ENCODE data around the gene MAPKBP1. TPM values are rescaled to one million over a fixed set of nuclear protein-coding genes. Genes with fewer than 3 reads are reported as not detected.
"Not testable (repeated sequence)": the region's sequence is repeated elsewhere in the genome, so short reads cannot be mapped to it uniquely, and the experiment has no call there.

The MAPKBP1 gene
- polyA plus RNA-seq, 2 of the 4 experiments (the other 2 are of a cell fraction) = 2.5 to 6.1 TPM

DNA sequence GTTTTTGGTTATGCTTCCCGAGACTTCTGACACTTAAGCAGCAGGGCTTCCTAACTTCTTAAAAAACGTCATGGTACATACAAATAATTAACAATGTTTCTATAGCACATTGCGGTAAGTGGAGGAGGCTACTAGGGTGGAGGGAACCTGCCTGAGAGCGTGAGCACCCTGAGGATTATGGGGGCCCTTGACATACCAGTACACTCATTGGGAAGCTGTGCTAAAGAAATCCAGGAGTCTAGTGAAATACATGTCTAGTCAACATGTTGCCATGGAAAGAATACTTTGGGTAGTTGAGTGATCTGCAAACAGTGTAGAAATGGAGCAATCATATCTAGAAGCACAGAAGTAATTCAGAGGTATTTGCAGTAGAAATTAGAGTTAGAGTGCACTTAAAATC lies 39.2 kb upstream of the MAPKBP1 start (continued):
- TF ChIP-seq, protein P1, sequence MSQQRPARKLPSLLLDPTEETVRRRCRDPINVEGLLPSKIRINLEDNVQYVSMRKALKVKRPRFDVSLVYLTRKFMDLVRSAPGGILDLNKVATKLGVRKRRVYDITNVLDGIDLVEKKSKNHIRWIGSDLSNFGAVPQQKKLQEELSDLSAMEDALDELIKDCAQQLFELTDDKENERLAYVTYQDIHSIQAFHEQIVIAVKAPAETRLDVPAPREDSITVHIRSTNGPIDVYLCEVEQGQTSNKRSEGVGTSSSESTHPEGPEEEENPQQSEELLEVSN (IDR thresholded peaks at IDR 0.05; ENCODE audit: borderline replicate concordance, low read depth) = no peak

DNA sequence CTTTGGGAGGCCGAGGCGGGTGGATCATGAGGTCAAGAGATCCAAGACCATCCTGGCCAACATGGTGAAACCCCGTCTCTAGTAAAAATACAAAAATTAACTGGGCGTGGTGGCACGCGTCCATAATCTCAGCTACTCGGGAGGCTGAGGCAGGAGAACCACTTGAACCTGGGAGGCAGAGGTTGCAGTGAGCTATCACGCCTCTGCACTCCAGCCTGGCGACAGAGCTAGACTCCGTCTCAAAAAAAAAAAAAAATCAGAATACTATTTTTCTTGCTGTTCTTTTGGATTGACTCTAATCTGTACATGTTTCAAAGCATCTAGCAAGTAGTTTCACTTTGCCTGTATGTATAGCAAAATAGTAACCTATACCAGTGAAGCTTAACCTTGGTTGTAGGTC lies 38.8 kb upstream of the MAPKBP1 start:
- POLR2A ChIA-PET; H3K4me1 ChIP-seq; FAIRE-seq; H3K27ac ChIP-seq; H3K9me3 ChIP-seq; DNase-seq (ENCODE audit: low read depth in 1 of 2, low spot score in 1 of 2); ATAC-seq; H3K4me2 ChIP-seq; H3K4me3 ChIP-seq: not testable (repeated sequence)
- CTCF ChIA-PET = interaction anchor here (0.7 to 1.1 kb wide), 2 partner anchors 21 to 132 kb away, joined by 3 read pairs; no protein-coding TSS in a partner anchor
- WGBS (ENCODE audit: missing lambda C conversion rate) = 97% methylated on average over 10 of the region's 10 CpGs

DNA sequence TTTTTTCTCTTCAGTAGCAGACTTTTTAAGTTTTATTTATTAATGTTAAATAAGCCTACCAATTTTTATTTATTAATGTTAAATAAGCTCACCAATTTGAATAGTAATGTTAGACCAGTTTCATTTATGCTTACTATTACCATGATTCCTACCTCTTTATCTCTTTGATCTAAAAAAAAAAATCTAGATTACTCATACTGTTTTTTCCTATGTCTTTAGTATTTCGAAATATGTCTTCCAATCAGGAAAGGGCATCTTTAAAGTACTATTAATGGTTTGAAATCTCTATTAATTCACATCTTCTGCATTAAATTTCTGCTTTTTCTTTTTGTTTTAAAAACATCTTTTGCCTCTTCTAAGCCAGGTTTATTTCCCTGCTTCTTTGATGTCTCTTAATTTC lies 27.5 kb upstream of the MAPKBP1 start:
- DNase-seq (ENCODE audit: low read depth in 1 of 2, low spot score in 1 of 2) = no peak
- 75% methylated on average over 1 of the region's 1 CpG for WGBS (ENCODE audit: missing lambda C conversion rate)
- POLR2A ChIA-PET = no interaction called here
- 0 out of 3 replicates have a peak, but pooled peaks cover 4% of the 10 kb centered on the region for H3K4me1 ChIP-seq
- no peak overlapping the region for H3K4me2 ChIP-seq
- no peak overlapping the region for H3K27ac ChIP-seq
- H3K4me3 ChIP-seq = no peak overlapping the region
- TF ChIP-seq, protein P2, sequence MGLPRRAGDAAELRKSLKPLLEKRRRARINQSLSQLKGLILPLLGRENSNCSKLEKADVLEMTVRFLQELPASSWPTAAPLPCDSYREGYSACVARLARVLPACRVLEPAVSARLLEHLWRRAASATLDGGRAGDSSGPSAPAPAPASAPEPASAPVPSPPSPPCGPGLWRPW (IDR thresholded peaks at IDR 0.05) = no peak
- TF ChIP-seq POLR2AphosphoS2 (conservative IDR thresholded peaks at IDR 0.05; ENCODE audit: low read length) = no peak
- no peak for TF ChIP-seq ZNF302 (CRISPR knock-in tag; IDR thresholded peaks at IDR 0.05)
- TF ChIP-seq JUNB (IDR thresholded peaks at IDR 0.05) = no peak
- no peak for TF ChIP-seq TFCP2L1 (CRISPR knock-in tag; IDR thresholded peaks at IDR 0.05)
- TF ChIP-seq CBX2 (IDR thresholded peaks at IDR 0.05; ENCODE audit: borderline replicate concordance, low read depth) = no peak
- no peak for TF ChIP-seq FOSB (CRISPR knock-in tag; IDR thresholded peaks at IDR 0.05)
- CTCF ChIA-PET = interaction anchor here (0.6 to 1.8 kb wide), 3 partner anchors 9 to 281 kb away, joined by 4 to 7 read pairs (median 4); no protein-coding TSS in a partner anchor
- H3K9me3 ChIP-seq = no peaks in the 10 kb centered on the region
- ATAC-seq = no peak
- no peak for FAIRE-seq

DNA sequence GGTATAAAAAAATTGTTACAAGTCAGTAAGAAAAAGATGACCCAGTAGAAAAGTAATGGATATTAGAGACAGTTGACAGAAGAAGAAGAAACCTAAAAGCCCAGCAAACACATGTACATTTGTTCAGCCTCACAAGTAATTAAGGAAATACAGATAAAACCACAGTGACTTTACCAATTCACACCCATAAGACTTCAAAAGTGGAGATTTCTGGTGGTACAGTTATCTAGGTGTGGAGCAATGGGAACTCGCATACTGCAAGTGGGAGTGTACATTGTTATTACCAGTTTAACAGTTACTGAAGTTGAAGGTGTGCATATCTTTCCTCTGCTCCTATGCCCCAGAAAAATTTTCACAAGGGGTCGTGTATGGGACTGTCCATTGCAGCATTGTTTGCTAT lies 18.1 kb upstream of the MAPKBP1 start:
- 79% methylated on average over 2 of the region's 2 CpGs for WGBS (ENCODE audit: missing lambda C conversion rate)
- POLR2A ChIA-PET = no interaction called here

DNA sequence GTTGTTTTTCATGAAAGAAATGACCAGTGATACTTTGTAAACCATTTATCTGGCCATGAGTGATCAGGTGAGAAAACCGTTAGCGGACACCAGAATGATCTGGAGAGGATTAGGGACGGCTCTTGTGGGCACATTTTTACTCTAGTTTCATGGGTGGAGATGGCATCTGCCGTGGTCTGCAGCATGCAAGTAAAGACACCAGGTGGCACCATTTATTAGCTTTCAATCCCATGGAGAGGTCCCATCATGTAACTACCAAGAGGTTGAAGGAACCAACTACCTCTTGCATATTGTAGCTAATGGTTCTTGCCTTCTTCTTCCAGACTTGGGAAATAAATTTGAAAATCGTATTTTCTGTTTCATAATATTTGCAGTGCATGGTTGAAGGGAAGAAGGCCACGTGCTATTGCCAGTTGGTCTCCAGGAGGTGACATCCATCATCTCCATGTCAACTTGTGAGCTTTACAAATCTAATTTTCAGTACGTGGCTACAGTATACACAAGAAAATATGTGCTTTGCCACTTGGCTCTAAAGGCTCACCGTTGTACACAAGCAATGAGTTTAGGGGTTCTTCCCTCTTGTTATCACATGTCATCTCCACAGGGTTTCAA lies 1.5 kb upstream of the MAPKBP1 start:
- H3K4me1 ChIP-seq = peaks cover 22% of the 10 kb centered on the region; the same call in 2 of the 3 replicates
- ATAC-seq (peak; percentile 45 to 50; a peak in 4 of 6 replicates), DNase-seq (ENCODE audit: low read depth in 1 of 2, low spot score in 1 of 2) (peak; percentile 53 to 71), FAIRE-seq (no peak)
- H3K4me2 ChIP-seq = no peak overlapping the region
- POLR2A ChIA-PET = no interaction called here
- CTCF ChIA-PET = interaction anchor here (0.7 to 8.0 kb wide), 17 partner anchors 9 to 294 kb away, joined by 3 to 103 read pairs (median 4); no protein-coding TSS in a partner anchor
- H3K27ac ChIP-seq = no peak overlapping the region
- no peaks in the 10 kb centered on the region for H3K9me3 ChIP-seq
- 64% methylated on average over 8 of the region's 8 CpGs for WGBS (ENCODE audit: missing lambda C conversion rate)
- H3K4me3 ChIP-seq = no peak overlapping the region
- TF ChIP-seq CHD4 (IDR thresholded peaks at IDR 0.05; ENCODE audit: borderline replicate concordance) (no peak), SMC3 (IDR thresholded peaks at IDR 0.05) (peak; percentile 56), CBX8 (IDR thresholded peaks at IDR 0.05) (no peak), CEBPB (IDR thresholded peaks at IDR 0.05) (no peak), RNF2 (IDR thresholded peaks at IDR 0.05; ENCODE audit: borderline replicate concordance, low read depth) (no peak), SREBF2 (IDR thresholded peaks at IDR 0.05) (no peak), BHLHE40 (IDR thresholded peaks at IDR 0.05; ENCODE audit: low read depth, low read length) (no peak)
- TF ChIP-seq, protein P3, sequence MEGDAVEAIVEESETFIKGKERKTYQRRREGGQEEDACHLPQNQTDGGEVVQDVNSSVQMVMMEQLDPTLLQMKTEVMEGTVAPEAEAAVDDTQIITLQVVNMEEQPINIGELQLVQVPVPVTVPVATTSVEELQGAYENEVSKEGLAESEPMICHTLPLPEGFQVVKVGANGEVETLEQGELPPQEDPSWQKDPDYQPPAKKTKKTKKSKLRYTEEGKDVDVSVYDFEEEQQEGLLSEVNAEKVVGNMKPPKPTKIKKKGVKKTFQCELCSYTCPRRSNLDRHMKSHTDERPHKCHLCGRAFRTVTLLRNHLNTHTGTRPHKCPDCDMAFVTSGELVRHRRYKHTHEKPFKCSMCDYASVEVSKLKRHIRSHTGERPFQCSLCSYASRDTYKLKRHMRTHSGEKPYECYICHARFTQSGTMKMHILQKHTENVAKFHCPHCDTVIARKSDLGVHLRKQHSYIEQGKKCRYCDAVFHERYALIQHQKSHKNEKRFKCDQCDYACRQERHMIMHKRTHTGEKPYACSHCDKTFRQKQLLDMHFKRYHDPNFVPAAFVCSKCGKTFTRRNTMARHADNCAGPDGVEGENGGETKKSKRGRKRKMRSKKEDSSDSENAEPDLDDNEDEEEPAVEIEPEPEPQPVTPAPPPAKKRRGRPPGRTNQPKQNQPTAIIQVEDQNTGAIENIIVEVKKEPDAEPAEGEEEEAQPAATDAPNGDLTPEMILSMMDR (IDR thresholded peaks at IDR 0.05) = peak; percentile 55
- TF ChIP-seq, protein P4, sequence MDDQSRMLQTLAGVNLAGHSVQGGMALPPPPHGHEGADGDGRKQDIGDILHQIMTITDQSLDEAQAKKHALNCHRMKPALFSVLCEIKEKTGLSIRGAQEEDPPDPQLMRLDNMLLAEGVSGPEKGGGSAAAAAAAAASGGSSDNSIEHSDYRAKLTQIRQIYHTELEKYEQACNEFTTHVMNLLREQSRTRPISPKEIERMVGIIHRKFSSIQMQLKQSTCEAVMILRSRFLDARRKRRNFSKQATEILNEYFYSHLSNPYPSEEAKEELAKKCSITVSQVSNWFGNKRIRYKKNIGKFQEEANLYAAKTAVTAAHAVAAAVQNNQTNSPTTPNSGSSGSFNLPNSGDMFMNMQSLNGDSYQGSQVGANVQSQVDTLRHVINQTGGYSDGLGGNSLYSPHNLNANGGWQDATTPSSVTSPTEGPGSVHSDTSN (IDR thresholded peaks at IDR 0.05) = no peak

More for the DNA sequence above, 18.1 kb upstream of the MAPKBP1 start:
- FAIRE-seq (no peak), ATAC-seq (no peak), DNase-seq (ENCODE audit: low read depth in 1 of 2, low spot score in 1 of 2) (no peak)
- CTCF ChIA-PET = no interaction called here
- no peak overlapping the region for H3K4me3 ChIP-seq
- no peaks in the 10 kb centered on the region for H3K9me3 ChIP-seq
- H3K27ac ChIP-seq = no peak overlapping the region
- TF ChIP-seq EHMT2 (IDR thresholded peaks at IDR 0.05; ENCODE audit: low read depth) (no peak), MYC (IDR thresholded peaks at IDR 0.05; ENCODE audit: borderline replicate concordance, low read length) (no peak), TP53 (CRISPR knock-in tag; IDR thresholded peaks at IDR 0.05) (no peak), FOXS1 (CRISPR knock-in tag; IDR thresholded peaks at IDR 0.05) (no peak), CEBPB (IDR thresholded peaks at IDR 0.05) (no peak), JUN (IDR thresholded peaks at IDR 0.05) (no peak), JUNB (IDR thresholded peaks at IDR 0.05) (no peak), CHD4 (IDR thresholded peaks at IDR 0.05; ENCODE audit: borderline replicate concordance) (no peak), RARB (CRISPR knock-in tag; IDR thresholded peaks at IDR 0.05) (no peak)
- TF ChIP-seq, protein P5, sequence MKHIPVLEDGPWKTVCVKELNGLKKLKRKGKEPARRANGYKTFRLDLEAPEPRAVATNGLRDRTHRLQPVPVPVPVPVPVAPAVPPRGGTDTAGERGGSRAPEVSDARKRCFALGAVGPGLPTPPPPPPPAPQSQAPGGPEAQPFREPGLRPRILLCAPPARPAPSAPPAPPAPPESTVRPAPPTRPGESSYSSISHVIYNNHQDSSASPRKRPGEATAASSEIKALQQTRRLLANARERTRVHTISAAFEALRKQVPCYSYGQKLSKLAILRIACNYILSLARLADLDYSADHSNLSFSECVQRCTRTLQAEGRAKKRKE (CRISPR knock-in tag; IDR thresholded peaks at IDR 0.05; ENCODE audit: low read depth) = no peak
- TF ChIP-seq, protein P6, sequence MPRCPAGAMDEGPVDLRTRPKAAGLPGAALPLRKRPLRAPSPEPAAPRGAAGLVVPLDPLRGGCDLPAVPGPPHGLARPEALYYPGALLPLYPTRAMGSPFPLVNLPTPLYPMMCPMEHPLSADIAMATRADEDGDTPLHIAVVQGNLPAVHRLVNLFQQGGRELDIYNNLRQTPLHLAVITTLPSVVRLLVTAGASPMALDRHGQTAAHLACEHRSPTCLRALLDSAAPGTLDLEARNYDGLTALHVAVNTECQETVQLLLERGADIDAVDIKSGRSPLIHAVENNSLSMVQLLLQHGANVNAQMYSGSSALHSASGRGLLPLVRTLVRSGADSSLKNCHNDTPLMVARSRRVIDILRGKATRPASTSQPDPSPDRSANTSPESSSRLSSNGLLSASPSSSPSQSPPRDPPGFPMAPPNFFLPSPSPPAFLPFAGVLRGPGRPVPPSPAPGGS (IDR thresholded peaks at IDR 0.05) = no peak
- H3K4me1 ChIP-seq = no peaks in the 10 kb centered on the region
- no peak overlapping the region for H3K4me2 ChIP-seq

Measured in A549 (cell line).